Activated CD8-positive, alpha-beta memory T cell treated with anti-CD3 and anti-CD28 coated beads, Interleukin-2, amount 50 U/mL, for 4 hours (primary cell): Measurements from ENCODE around the gene LSM4.

Source experiments
- DNase-seq: peaks from one replicate; pipeline ENCODE4 v3.0.0-alpha.2; 2020

Gene LSM4

GRCh38 chr19:18310118-18310909 lies 12.6 kb downstream of the LSM4 start:
- DNase-seq = no peak

- DNase-seq = no peak
Measured at GRCh38 chr19:18309525-18310064, 13.3 kb downstream of the LSM4 start.

GRCh38 chr19:18308948-18309325 lies 13.9 kb downstream of the LSM4 start:
- DNase-seq = no peak

GRCh38 chr19:18308051-18308947 lies 14.6 kb downstream of the LSM4 start:
- no peak for DNase-seq

DNA sequence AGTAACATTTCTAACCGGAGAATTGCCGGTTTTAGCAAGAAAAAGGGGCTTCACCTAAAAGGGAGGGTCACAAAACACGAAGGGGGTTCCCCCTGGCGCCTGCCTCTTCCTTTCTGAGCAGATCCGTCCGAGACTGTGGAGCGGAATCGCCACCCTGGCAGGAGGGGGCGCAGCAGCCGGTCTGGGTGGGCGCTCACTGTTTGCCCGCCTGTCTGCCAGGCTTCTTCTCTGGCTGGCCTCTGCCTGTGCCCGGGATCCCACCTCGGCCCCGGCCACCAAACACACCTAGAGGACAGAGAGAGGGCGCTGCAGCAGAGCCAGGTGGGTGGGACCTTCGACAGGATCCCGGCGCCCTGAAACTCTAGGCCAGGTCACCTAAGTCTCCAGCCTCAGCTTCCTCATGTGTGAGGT lies 15.6 kb downstream of the LSM4 start:
- DNase-seq = no peak

- DNase-seq = no peak
Measured at GRCh38 chr19:18306888-18307260, 16.0 kb downstream of the LSM4 start.

DNA sequence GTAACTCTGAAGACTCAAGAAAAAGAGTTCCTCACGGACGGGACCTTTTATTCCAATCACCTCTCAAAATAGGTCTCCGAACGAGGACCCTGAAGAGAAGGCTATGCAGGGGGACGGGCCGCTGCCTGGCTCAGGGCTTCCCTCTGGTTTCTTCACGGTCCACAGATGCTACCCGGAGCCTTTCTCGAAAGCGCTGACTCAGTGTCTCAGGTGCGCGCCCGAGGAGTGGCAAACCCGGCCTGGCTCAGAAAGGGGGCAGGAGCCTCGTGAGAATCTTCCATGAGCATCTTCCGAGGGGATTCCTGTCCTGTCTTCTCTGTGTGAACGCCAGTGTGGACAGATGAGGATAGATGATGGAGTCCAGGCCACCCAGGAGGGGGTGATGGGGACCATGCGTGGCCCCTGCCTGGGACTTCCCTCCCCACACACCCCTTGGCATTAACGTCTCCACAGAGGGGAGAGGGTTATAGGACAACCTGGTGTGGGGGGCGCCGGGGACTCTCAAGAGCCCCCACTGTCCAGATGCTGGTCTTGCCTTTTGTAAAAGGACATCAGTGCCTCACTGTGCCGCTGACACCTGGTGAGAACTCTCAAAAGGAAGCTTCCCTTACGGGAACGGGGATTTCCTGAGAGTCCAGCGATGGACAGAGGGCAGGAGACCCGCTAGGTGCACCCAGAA lies 16.5 kb downstream of the LSM4 start:
- DNase-seq = no peak

GRCh38 chr19:18304458-18305310 lies 18.2 kb downstream of the LSM4 start:
- peak; percentile 89 for DNase-seq

- DNase-seq = no peak
Measured at GRCh38 chr19:18304208-18304457, 18.7 kb downstream of the LSM4 start.

DNA sequence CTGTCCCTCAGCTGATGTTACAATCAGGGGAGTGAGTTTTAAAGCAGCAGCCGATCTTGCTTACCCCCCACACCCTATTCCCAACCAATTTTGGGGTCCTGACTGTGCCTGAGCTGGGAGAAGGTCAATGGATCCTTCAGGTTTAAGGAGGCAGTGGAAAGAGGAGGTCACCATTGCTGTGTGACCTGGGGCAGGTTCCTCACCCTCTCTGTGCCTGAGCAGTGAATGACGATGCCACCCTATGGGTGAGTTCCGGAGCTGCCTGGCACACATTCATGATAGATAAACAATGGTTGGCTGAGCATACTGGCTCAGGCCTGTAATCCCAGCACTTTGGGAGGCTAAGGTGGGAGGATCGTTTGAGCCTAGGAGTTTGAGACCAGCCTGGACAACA lies 21.2 kb downstream of the LSM4 start:
- DNase-seq = no peak

DNA sequence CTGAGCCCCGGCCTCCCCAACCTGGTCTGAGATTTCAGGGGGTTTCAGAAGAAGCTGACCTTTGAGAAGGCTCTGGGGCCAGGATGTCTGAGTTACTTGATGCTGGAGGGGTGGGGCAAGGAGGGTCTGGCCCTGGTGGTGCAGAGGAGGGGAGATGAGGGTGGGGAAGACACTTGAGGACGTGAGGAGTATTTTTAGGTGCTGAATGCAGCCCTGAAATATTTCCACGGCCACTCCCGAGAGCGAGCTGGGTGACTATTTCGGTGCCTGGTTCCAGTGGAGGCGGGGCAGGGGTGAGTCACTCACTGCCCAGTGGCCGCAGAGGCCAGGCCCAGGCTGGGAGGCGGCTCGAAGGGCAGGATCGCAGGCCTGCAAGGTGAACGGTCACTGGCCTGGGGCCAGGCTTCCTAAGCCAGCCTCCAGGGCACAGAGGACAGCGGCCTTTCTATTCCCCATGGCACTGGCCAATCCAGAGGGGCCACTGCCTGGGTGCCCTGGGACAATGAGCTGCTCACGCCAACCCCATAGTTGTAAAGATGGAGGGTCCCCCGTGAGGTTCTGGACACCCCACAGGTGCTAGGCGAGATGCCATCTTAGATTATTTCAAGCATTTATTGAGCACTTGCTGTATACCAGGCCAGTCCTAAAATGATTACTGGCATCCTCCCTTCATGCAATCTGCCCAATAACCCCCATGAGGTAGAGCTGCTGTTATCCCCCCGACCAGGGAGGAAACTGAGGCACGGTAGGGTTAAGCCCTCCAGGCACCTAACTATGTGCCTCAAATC lies 21.8 kb downstream of the LSM4 start:
- DNase-seq = no peak

GRCh38 chr19:18299654-18300053 lies 23.2 kb downstream of the LSM4 start:
- no peak for DNase-seq

DNA sequence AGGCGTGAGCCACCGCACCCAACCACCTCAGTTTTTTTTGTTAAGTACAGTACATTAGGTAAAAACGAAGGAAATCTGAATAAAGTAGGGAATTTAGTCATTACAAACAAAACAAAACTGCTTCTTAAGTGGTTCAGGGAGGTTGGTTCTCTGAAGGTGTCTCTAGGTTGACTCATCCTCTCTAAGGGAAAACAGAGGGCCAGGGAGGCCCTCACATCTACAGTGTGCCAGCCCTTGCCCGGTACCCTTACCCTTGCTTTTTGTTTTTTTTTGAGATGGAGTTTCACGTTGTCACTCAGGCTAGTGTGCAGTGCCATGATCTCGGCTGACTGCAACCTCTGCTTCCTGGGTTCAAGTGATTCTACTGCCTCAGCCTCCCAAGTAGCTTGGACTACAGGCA lies 24.3 kb downstream of the LSM4 start:
- DNase-seq = no peak

DNA sequence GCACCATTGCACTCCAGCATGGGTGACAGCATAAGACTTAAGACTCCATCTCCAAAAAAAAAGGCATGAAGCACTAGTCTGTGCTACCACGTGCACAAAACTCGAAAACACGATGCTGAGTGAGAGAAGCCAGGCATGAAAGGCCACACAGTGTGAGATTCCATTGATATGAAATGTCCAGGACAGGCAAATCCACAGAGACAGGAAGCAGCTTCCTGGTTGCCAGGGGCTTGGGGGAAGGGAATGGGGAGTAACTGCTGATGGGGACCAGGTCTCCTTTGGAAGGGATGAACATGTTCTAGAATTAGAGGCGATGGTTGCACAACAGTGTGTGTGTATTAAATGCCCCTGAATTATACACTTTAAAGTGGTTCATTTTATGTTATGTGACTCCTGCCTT lies 25.6 kb downstream of the LSM4 start:
- DNase-seq = no peak

GRCh38 chr19:18295034-18295451 lies 27.8 kb downstream of the LSM4 start:
- no peak for DNase-seq

- DNase-seq = peak; percentile 97
Measured at GRCh38 chr19:18294467-18294864, 28.4 kb downstream of the LSM4 start.

GRCh38 chr19:18293642-18294466 lies 29.0 kb downstream of the LSM4 start:
- no peak for DNase-seq

GRCh38 chr19:18292810-18293641 lies 29.9 kb downstream of the LSM4 start:
- no peak for DNase-seq

DNA sequence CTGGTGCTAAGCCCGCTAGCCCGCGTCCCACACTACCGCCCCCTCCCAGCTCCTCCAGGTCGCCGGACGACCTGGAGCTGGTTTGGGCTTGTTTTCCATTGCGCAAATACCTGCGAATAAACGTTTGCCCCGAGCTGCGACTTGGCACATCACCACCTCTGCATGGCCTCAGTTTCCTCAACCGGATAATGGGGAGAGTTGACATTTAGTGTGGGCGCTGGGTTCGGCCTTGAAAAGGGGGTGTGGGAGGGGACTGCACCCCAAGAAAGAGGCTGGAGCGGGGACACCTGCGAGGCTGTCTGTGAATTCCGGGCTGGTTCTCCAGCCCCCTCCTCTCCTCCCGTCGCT lies 30.4 kb downstream of the LSM4 start:
- no peak for DNase-seq
